GM18909 (cell line): ENCODE measurements around the gene SYNPR.
"Not testable (repeated sequence)": the region's sequence is repeated elsewhere in the genome, so short reads cannot be mapped to it uniquely, and the experiment has no call there.

ENCODE experiments used
- ATAC-seq: cut with Tn5 transposase; IDR thresholded peaks from one replicate; pipeline ENCODE4 v1.9.1; 2021; ENCODE audit warnings: mild to moderate bottlenecking; ENCODE audit not compliant: unreplicated experiment, poor library complexity

The SYNPR gene

GRCh38 chr3:63278171-63279004 is at the start of gene SYNPR:
SYNPR (plus strand) TSS chr3:63278308.
- no peak for ATAC-seq

- ATAC-seq, result peak; percentile 82
These were observed 49.4 kb upstream of the SYNPR start for GRCh38 chr3:63228677-63229076.

GRCh38 chr3:63230146-63230545 is 48.0 kb upstream of the SYNPR start:
- ATAC-seq, result no peak

- ATAC-seq, result no peak
These were observed 46.5 kb upstream of the SYNPR start for GRCh38 chr3:63231643-63232042.

GRCh38 chr3:63232764-63233396 is 45.2 kb upstream of the SYNPR start:
- no peak for ATAC-seq

GRCh38 chr3:63240381-63240902 is 37.7 kb upstream of the SYNPR start:
- ATAC-seq, result no peak

DNA sequence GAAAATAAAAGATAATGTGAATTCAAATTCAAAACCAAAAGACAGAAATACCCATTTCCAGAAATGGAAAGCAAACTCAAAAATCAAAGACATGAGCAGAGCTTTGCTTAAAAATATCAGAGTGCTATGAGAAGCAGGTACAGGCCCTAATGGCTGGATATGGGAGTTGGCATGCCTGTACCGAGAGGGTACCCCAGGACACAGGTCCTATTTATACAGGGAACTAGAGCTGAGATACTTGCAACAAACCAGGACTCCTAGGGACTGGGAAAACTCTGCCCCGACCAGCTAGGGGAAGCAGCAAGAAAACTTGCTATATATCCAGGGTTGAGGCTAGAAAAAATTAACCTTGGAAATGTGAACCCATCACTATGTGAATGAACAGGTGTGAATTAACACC is 36.0 kb upstream of the SYNPR start:
- ATAC-seq, result no peak

DNA sequence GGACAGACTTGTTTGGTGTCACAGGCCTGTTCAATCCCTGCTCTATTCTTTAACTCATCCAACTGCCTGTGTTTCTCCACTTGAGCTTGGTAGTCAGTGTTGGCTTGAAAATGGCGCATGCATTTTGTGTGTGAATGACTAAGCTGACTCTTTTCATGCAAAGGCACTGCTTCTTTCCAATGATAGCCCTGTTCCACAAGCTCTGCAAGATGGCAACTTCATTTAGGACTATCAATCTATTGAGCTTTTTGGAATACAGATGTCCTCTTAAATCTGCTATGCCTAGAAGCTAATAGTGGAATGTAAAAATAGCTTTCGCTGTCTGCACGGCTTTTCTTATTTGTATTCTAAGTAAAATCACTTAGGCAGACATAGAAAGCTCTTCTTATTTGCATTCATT is 33.6 kb upstream of the SYNPR start:
- ATAC-seq, result no peak

DNA sequence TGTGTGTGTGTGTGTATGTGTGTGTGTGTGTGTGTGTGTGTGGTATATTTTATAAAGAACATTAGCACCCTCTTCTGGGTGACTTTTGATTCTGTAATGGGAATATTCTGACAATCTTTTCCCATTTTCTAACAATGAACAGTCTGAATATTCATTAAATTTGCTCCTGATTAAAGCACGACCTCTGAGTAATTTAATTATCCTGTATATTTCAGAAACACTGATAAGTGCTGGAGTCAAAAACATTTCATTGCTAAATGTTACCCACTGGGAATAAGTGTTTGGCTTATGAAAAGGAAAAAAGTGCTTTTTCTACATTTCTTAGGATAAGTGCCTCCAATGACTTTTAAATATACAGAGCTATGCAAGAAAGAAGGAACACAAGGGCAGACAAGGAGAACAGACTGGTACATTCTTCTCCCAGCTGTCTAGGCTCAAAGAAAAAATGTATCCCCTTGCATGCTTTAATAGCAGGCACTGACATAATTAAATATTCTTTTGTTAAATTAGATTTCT is 32.3 kb upstream of the SYNPR start:
- ATAC-seq, result no peak

DNA sequence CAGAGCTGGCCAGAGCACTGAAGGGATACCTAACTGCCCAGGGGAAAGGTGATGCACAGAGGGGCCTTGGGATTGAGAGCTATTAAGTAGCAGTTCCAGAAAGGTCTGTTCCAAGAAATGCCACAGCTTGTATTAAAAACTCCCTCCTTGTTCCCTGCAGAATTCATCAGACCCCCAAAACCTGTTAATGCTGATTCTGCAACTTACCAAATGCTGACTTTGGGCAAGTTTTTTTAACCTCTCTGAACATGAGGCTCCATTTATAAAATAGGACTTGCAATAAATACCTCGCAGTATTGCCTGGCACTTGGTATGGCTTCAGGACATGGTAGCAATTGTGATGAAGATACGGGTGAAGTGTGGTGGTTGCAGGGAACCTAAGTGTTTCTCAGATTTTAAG is 30.1 kb upstream of the SYNPR start:
- no peak for ATAC-seq

DNA sequence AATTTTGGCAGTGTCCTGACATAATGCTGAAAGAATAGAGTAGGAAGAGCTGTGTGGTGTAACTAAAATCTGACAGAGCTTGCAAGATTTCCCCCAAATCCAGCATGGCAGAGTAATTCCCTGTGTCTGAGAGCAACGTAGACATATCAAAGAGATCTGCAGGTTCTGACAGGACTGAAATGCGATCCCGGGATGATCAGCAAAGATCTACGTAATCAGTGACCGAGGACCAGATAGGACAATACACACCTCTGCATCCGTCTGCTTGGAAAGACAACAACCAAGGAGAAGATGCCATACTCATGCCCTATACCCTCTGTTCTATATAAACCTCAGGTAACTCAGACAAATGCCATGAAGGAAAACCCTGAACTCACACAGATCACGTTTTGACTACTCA is 26.6 kb upstream of the SYNPR start:
- no peak for ATAC-seq

DNA sequence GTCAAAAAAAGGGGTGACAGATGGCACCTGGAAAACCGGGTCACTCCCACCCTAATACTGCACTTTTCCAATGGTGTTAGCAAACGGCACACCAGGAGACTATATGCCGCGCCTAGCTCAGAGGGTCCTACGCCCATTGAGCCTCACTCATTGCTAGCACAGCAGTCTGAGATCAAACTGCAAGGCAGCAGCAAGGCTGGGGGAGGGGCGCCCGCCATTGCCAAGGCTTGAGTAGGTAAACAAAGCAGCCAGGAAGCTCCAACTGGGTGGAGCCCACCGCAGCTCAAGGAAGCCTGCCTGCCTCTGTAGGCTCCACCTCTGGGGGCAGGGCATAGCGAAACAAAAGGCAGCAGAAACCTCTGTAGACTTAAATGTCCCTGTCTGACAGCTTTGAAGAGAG is 22.3 kb upstream of the SYNPR start:
- ATAC-seq, result not testable (repeated sequence)

GRCh38 chr3:63264716-63265115 is 13.4 kb upstream of the SYNPR start:
- ATAC-seq, result no peak

GRCh38 chr3:63274359-63274758 is 3.7 kb upstream of the SYNPR start:
- no peak for ATAC-seq

- ATAC-seq, result no peak
These were observed 1.1 kb downstream of the SYNPR start for GRCh38 chr3:63279005-63279841.

DNA sequence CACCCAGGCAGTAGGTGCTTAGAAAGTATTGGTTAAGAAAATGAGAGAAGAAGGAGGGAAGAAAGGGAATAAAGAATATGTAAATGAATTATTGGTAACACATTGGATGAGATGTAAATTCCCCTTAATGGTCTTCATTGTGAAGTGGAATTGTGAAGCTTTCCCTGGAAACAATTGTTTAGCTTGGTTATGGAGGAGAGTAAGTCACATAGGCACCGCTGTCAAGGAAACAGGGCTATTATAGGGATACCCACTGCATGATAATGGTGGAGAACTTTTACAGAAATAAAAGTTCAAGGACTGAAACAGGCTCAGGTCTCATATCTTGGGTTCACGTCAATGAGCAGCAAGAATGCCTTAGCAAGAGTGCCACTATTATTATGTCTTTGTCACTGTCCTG is 9.5 kb downstream of the SYNPR start:
- ATAC-seq, result no peak

DNA sequence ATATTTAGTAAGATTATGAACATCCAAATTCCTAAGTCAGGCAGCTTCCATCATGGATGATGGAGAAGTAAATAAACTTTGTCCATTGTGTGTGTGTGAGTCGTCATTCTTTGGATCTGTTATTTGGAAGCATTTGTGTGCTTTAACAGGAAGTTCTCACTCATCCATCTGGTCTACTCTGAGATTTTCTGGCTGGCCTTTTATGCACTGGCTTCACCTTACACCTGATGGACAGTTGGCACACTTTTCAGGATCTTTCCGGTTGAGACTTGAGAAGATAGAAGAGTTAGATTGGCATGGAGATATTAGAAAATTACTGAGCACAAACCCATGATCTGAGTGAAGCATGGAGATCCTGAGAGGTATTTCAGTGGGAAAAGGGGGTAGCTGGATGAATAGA is 12.6 kb downstream of the SYNPR start:
- no peak for ATAC-seq

- ATAC-seq, result no peak
These were observed 16.2 kb downstream of the SYNPR start for GRCh38 chr3:63294332-63294731.

DNA sequence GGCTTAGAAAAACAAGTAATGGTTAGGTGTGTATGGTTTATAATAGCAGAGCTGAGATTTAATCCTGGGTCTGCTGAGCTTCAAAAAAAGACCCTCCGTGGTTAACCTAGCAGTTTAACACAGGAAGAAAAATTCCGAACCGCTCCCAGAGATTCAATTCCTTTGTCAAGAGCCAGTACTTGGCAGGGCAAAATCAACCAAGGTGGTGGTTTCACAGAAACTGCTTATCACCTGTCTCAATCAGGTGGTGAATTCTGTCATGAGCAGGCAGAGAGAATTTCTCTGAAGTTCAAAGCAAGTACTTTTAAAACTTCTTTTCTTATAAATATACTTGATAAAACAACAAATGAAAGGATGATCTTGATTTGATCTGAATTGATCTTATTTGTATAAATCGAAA is 17.2 kb downstream of the SYNPR start:
- no peak for ATAC-seq

- no peak for ATAC-seq
These were observed 17.7 kb downstream of the SYNPR start for GRCh38 chr3:63295806-63296205.

DNA sequence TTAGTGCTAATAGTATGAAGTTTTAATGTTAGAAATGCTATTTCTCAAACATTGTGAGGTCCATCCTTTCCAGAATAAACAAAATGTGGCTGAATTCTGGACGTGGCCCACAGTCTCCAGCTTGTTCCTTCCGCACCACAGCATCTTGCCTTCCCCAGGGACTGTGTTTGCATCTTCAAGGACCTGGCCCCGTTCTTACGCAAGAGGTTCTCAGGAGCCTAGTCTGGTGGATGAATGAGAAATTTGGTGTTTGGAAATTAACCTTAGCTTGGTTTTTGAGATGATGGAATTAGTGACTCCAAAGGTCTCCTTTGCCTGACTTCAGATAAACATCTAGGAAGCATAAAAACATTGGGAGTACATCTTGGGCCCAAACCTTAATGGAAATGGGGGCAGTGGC is 18.1 kb downstream of the SYNPR start:
- no peak for ATAC-seq
